HL-60/S4 (cell line): ENCODE data around the gene SLC22A12.

Experiments used
- in situ Hi-C: fragments of 300-500 bp; cut with MboI; formaldehyde crosslinking; loops from 2 replicates; pipeline ENCODE4 v1.14.3; 2022; ENCODE audit warnings: low sequenced_read_pairs

SLC22A12 gene

DNA sequence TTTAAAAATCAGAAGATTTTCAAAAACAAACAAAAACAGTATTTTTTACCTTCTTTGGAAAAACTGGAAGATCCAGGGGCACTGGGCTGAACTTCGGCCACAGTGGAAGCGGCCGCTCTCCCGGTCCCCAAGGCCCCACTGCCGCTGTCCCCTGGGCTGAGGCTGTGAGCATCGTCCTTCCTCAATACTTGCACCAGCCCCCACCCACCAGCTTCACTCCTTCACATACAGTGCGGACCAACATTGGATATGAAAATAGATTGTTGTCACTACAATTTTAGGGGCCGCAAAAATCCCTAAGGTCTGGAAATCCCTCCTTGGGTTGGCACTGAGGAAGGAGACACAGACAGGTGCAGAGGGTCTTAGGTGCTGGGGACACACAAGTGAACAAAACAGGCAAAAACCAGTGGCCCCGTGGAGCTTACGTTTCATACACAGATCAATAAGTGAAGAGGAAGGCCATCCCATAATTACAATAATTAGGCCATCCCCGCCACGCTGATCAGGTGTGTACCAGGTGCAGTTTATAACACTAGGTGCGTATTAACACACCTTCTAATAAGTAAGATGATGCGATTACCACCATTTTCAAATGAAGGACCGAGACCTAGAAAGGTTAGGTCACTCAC lies 28.2 kb upstream of the SLC22A12 start:
- in situ Hi-C loops: no loop called here

DNA sequence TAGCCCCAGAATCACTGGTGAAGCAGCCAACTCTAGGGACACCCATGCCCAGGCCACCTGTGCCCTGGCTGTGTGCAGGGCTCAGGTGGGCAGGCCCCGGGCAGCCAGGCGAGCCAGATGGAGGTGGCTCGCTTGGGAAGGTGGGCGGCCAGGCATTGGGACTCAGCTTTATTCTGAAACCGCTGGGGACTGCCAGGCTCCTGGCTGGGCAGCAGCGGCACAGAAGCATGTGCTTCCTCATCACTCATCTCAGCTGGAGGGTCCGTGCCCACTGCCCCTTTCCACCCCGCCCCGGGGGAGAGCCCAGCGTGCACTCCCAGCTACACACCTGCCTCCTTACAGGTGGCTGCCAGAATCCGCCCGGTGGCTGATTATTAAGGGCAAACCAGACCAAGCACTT lies 27.1 kb upstream of the SLC22A12 start:
- in situ Hi-C loops: no loop called here

DNA sequence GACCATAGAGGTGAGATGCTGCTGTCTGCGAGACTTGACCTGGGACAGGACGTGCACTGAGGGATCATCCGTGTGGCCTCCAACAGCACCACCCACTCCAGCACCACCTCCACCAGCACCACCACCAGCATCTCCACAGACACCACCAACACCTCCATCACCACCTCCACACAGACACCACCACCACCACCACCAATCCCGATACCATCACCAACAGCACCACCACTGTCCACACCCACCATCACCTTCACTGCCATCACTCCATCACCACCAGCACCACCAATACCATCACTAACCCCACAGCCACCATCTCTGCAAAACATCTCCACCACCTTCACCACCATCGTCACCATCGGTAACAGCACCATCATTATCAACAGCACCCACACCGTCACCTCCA lies 26.6 kb upstream of the SLC22A12 start:
- in situ Hi-C loops: no loop called here

DNA sequence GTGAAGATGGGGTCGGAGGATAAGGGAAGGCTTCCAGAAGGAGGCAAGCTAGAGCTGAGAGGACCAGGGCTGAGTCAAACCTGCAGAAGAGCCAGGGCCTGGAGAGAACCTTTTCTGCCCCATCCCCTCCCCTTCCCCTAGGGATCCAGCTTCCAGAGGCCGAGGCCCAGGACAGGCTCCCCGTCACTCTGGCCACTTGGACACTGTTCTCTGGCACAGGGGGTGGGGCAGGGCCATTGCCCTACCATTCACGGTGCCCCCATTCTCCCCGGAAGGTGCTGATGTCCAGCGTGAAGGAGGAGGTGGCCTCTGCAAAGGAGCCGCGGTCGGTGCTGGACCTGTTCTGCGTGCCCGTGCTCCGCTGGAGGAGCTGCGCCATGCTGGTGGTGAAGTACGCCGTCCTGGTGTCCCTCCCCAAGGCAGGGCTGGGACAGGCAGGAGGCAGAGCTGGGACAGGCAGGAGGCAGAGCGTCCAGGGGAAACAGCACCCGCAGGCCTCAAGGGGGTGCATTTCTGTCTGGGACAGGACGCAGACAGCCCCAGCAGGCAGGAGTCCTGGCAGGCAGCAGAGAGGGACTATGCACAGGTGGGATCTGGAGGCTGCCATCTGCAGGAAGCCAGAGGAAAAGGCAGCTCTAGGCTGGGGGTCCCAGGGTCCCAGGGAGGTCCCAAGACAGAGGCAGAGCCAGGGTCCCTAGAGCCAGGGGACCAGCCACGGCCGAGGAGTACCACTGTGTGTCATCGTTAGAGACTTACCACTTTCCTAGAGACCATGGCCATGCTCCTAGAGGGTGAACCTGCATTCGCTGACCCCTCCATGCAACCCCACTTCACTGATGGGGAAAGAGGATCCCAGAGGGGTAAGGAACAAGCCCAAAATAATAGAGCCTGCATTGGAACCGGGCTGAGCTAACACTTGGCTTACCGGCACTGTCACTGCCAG lies 25.8 kb upstream of the SLC22A12 start:
- in situ Hi-C loops: no loop called here

DNA sequence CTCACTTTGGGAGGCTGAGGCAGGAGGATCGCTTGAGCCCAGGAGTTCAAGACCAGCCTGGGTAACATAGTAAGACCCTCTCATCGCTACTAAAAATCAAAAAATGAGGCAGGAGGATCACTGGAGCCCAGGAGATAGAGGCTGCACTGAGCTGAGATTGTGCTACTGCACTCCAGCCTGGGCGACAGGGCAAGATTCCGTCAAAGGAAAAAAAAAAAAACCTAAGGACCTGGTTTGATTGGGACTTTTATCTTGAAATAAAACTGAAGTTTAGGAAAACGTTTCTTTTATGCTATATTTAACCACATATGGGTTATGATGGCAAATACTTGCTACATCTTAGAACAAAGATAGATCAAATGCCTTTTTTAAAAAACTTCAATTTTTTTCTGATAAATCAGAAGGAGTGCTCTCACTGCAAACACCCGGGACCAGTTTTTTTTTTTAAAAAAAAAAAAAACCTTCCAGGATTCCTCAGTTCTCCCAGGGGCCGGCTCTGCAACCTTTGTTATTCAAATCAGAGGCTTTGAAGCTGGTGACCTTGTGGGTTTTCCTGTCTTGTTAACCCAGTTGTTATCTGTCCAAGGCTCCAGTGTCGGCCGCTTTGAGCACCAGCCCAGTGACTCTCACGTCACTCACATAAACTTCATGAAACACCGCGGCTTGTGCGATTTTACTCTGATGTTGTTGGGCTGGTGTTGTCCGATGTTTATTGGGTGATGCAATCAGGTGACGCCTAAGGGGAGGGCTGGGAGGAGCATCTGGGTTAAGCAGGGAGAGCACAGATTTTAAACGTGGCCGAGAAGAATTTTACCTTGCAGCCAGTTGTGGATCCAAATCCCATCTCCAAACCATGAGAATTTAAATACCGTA lies 24.7 kb upstream of the SLC22A12 start:
- in situ Hi-C loops: no loop called here

DNA sequence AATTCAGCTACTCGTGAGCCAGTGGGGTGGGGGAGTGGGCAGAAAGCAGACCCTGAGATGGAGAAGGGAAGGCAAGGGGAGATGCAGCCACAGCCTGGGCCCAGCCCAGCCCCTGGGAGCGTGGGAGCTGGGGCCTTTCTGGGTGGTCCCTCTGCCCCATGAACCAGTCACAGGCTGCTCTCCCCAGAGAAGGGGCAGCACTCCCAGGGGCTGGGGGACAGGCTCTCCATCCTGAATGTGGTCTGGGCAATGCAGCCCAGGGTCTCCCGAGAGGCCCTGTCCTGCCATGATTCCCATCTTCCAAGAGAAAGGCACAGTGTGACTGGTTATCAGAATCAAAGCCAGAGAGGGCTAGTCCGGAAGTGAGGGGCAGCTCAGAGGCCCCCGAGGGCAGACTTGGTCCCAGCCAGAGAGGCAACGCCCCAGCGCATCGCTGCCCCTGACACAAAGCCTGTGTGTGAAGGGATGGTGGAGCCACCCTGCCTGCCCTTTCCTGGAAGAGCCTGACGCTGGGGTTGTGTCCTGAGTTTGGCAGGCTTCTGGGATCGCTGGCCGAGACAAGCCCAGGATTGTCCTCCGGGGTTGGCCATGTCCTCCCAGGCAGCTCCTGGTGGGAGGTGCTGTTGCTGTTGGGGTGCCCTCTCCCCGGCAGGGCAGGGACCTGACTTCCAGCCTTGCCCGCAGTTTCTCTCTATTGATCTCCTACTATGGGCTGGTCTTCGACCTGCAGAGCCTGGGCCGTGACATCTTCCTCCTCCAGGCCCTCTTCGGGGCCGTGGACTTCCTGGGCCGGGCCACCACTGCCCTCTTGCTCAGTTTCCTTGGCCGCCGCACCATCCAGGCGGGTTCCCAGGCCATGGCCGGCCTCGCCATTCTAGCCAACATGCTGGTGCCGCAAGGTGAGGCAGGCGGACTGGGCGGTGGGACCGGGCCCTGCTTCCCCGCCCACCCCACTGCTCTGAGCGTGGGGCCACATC lies 23.8 kb upstream of the SLC22A12 start:
- in situ Hi-C loops: no loop called here

DNA sequence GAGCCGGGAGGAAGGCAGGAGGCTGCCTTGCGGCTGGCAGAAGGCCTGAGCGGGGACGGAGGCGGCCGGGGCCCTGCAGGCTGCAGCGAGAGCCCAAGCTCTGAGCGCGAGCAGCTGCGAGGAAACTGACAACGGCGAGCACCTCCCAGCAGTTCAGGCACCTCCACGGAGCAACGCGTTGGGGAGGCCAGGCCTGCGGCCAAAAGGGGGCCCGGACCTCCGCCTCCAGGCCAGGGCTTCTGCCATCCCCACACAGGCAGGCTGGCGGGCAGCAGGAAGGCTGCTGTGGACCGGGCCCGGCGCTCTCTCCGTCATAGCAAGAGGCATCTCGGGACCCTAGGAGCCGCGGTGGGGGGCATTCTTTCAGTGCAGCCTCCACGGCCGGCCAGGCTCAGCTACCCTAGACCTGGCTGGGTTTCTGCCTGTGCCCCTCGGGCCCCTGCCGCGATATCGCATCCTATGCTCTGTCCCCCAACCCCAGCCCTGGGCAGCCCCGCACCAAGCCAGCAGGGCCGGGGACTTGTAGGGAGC lies 22.9 kb upstream of the SLC22A12 start:
- in situ Hi-C loops: no loop called here

DNA sequence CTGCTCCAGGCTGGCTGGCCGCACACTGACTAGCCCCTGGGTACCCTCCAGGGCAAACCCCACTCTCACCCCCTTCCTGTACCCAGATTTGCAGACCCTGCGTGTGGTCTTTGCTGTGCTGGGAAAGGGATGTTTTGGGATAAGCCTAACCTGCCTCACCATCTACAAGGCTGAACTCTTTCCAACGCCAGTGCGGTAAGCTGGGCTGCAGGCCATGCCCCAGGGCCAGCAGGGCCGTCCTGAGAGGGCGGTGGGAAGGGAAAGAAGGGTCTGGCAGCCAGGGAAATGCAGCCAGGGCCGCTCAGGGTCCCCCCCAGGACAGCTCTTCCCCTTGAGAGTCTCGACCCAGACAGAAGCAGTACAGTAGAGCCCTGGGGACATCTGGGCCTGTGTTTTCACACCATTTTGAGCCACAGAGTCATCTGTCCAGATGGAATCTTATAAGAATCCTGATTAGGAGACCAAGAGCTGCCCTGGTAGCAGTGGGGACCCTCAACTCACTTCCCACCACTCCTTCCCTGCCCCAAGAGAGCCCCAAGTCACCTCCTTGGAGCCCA lies 22.4 kb upstream of the SLC22A12 start:
- in situ Hi-C loops: no loop called here

DNA sequence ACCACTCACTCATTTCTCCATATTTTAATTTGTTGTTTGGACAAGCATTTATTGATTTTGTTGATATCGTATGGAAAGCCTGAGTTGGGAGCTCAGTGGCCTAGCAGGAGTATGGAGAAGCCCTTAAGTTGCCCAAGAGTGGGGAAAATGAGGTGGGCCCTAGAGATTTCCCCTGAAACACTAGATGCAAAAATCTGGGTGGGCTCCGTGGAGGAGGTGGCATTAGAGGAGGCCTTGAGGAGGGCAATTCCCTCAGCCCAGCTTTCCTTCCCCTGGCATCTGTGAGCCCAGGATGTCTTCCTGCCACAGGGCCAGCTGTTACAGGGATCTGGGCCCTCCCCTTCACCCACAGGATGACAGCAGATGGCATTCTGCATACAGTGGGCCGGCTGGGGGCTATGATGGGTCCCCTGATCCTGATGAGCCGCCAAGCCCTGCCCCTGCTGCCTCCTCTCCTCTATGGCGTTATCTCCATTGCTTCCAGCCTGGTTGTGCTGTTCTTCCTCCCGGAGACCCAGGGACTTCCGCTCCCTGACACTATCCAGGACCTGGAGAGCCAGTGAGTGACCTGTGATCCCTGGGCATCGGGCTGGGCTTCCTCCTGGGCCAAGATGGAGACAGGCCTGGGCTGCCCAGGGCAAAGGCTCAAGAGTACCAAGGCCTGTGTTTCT lies 21.6 kb upstream of the SLC22A12 start:
- in situ Hi-C loops: no loop called here

DNA sequence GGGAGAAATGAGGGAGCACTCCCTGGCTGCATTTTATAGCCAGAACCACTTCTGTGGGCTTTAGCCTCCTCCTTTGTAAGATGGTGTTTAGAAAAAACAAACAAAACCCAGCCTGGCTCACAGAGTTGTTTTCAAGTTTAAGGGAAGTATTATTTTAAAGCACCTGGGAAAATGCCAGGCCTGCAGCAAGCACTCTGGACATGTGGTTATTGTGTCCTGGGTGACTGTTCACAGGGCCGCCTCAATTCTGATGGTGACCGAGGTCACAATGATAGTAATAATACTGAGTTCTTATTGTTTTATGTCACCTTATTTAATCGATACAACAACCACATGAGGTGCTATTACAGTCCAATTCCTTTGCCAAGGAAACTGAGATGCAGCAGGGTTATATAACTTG lies 20.7 kb upstream of the SLC22A12 start:
- in situ Hi-C loops: no loop called here

DNA sequence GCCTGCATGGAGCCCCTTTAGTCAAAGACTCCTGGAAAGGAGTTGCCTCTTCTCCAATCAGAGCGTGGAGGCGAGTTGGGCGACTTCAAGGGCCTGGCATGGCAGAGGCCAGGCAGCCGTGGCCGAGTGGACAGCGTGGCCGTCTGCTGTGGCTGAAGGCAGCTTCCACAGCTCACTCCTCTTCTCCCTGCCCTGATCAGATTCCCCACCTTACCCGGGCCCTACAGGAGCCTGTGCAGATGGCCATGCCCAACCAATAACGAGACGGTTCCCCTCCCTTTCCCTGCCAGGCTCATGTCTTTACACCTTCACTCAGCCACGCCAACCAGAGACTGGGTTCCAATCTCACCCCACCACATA lies 20.0 kb upstream of the SLC22A12 start:
- in situ Hi-C loops: no loop called here

DNA sequence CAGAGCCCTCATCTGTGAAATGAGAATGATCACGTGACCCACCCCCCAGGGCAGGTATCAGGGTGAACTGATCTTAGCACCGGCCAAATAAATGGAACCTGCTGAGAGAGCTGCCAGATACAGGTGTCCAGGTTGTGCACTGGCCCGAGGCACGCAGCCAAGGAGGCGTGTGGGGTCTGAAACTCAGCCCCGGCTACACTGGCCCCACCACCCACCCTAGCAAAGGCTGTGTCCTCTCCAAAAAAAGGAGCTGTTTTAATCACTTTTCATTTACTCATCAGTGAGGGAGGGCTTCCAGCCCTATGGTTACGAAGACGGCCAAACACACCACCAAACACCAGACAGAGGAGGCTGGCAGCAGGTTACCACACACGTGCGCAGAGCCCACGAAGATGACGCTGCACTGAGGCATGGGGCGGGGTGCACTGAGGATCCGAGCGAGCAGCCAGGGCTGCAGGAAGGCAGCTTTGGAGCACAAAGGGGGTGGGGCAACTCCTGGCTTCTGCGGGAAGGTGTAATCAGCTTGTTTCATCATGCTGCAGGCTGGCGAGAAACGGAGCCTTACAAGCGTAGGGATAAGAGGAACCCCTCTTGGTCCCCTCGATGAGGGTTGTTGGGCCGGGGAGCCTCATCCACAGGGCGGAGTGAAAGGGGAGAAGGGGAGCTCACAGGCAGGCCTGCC lies 19.5 kb upstream of the SLC22A12 start:
- in situ Hi-C loops: no loop called here

DNA sequence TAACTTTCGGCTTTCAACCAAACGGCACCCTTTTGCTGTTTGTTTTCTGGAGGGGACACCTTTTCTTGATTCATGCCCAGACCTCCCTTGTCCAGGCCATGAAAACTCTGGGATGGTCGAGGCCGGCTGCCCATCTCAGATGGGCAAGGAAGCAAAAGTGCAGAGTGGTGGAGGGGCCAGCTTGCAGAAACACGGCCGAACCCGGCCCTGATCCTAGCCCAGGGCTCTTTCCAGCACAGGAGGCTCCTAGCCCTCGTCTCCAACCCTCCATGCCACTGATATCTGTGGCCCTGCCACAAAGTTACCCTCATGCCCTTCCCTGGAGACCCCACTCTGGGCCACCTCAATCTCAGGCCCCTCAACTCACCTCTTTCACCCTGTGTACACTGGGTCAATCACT lies 18.9 kb upstream of the SLC22A12 start:
- in situ Hi-C loops: no loop called here

DNA sequence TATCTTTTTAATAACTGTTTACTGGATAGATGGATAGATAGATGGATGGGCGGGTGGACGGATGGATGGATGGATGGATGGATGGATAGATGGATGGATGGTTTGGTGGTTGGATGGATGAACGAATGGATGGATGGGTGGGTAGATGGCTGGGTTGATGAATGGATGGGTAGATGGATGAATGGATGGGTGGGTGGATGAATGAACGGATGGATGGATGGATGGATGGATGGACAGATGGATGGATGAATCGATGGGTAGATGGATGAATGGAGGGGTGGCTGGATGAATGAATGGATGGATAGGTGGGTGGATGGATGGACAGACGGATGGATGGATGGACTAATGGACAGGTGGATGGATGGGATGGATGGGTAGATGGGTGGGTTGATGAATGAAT lies 13.8 kb upstream of the SLC22A12 start:
- in situ Hi-C loops: no loop called here

DNA sequence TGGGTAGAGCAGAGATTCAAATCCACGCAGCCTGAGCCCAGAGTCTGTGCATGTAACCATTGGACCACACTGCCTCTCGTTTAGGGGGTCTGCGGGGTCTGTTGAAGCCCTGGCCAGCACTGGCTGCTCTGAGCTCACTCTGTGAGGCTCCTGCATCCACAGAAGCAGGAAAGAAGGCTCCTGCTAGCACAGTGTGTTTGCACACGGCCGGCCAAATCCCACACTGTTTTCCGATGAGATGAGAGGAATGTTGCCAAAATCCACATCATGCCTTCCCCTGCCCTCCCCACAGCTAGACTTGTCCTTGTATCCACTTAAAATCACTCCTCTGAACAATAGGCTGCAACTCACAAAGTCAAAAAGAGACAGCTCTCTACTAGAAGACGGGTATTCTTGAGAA lies 10.6 kb upstream of the SLC22A12 start:
- in situ Hi-C loops: no loop called here

DNA sequence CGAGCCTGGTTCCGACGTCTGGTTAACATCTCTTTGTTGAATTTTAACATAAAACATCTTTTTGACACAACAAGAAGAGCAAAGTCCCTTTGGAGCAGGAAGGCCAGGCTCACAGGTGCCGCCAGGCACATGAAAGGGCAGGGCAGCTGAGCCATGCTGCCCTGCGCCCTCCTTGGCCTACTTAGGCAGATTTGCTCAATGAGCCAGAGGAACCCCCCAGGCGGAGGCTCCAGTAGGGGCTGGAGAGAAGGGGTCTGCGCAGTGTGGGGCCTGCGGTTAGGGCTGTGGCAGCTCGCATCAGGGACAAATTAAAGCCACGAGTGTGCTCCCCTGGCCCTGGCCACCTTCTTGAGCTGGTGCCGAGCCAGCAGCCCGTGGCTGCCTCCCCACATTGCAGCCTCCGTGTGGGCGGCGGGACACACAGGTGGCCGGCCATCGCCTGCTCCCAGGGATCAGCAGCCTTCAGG lies 9.9 kb upstream of the SLC22A12 start:
- in situ Hi-C loops: no loop called here

DNA sequence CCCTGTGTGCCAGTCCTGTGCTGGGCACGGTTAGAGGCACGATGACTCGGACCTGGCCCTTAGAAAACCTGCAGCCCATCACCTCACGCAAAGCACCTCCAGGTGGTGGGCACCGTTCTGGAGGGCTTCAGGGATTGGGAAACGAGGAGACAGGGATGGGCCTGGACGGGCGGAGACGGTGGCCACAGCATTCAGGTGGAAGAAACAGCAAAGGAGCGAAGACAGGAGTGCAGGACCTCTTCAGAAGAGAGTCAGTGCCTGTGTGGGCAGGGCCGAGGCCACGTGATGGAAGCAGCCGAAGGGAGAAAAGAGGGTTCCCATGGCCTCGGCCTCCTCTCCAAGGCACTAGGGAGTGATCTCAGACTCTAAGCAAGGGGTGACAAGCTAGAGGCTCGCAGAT lies 8.1 kb upstream of the SLC22A12 start:
- in situ Hi-C loops: no loop called here
